ENCODE data around the gene CDK5RAP1. TPM values are rescaled to one million over a fixed set of nuclear protein-coding genes. Genes with fewer than 3 reads are reported as not detected.

Gene CDK5RAP1
- total and polyA plus RNA-seq, 2 of the 8 experiments (the other 6 are each of a cell fraction or from before 2014, with no cell fraction given): 37.8 to 46.6 TPM

GRCh38 chr20:33343521-33343920 is 57.8 kb downstream of the CDK5RAP1 start (continued):
- TF ChIP-seq JUND (IDR thresholded peaks at IDR 0.05; ENCODE audit: low read length) (no peak), CEBPB (IDR thresholded peaks at IDR 0.05; ENCODE audit: low read depth, low read length) (no peak), HDAC6 (IDR thresholded peaks at IDR 0.05; ENCODE audit: low read depth, low read length) (no peak), SAP30 (IDR thresholded peaks at IDR 0.05; ENCODE audit: insufficient read depth, insufficient replicate concordance, low read length) (no peak)

All from H1 (cell line).